GM12875 (cell line): ENCODE results near the gene TRIM46.
A peak's percentile ranks its signal among the peaks of the same experiment; 100 is the strongest.

Experiments
- H3K4me3 ChIP-seq: one replicate; pipeline ENCODE4 v1.5.1; 2011; ENCODE audit warnings: low read depth, low read length, control low read depth
- CTCF ChIP-seq: IDR thresholded peaks from 2 replicates; pipeline ENCODE4 v1.5.1; 2011; ENCODE audit warnings: low read depth, mild to moderate bottlenecking, control low read depth, inconsistent platforms, low read length, moderate library complexity, borderline replicate concordance; ENCODE audit not compliant: insufficient read depth

Gene TRIM46

GRCh38 chr1:155195201-155196102 lies 21.8 kb downstream of the TRIM46 start:
- no peak for TF ChIP-seq CTCF
- H3K4me3 ChIP-seq: peak overlapping the region; percentile 51

- no peak overlapping the region for H3K4me3 ChIP-seq
- no peak for TF ChIP-seq CTCF
Measured at GRCh38 chr1:155196103-155196892, 22.6 kb downstream of the TRIM46 start.

- no peak overlapping the region for H3K4me3 ChIP-seq
- no peak for TF ChIP-seq CTCF
Measured at GRCh38 chr1:155196893-155197638, 23.4 kb downstream of the TRIM46 start.

- TF ChIP-seq CTCF: no peak
- no peak overlapping the region for H3K4me3 ChIP-seq
Measured at GRCh38 chr1:155197901-155198546, 24.4 kb downstream of the TRIM46 start.

- TF ChIP-seq CTCF: no peak
- no peak overlapping the region for H3K4me3 ChIP-seq
Measured at GRCh38 chr1:155198547-155198906, 24.9 kb downstream of the TRIM46 start.

- TF ChIP-seq CTCF: no peak
- no peak overlapping the region for H3K4me3 ChIP-seq
Measured at GRCh38 chr1:155199792-155200191, 26.1 kb downstream of the TRIM46 start.
